Neural cell (in vitro differentiated cells): ENCODE results near the gene SGCD. TPM values are rescaled to one million over a fixed set of nuclear protein-coding genes. Genes with fewer than 3 reads are reported as not detected.

Source experiments
- H2AFZ ChIP-seq: fragments of 200-600, 300-800 bp; sonication (generic), shearing (Covaris generic); 2 replicates; pipeline ENCODE4 v1.6.0; 2014; ENCODE audit warnings: low read depth, mild to moderate bottlenecking, antibody characterized with exemption, low read length, moderate library complexity
- H3F3A ChIP-seq: fragments of 200-600 bp; shearing (Covaris generic); 2 replicates; pipeline ENCODE4 v1.6.1; 2016; ENCODE audit warnings: mild to moderate bottlenecking, moderate library complexity, mixed read lengths, antibody characterized with exemption, low read length; ENCODE audit not compliant: insufficient read depth, poor library complexity, severe bottlenecking
- H3K27ac ChIP-seq: fragments of 200-600, 300-800 bp; sonication (generic), shearing (Covaris generic); 2 replicates; pipeline ENCODE4 v1.5.1; 2014; ENCODE audit warnings: mild to moderate bottlenecking, low read length, moderate library complexity
- H3K27me3 ChIP-seq: fragments of 300-800, 200-600 bp; sonication (generic), shearing (Covaris generic); 2 replicates; pipeline ENCODE4 v1.6.0; 2014; ENCODE audit warnings: mild to moderate bottlenecking, low read depth, low read length, moderate library complexity; ENCODE audit not compliant: insufficient read depth
- H3K36me3 ChIP-seq: fragments of 300-800, 200-600 bp; sonication (generic), shearing (Covaris generic); 2 replicates; pipeline ENCODE4 v1.5.1; 2014; ENCODE audit warnings: mild to moderate bottlenecking, antibody characterized with exemption, low read length, moderate library complexity; ENCODE audit not compliant: insufficient read depth
- H3K4me2 ChIP-seq: fragments of 300-800, 200-600 bp; sonication (generic), shearing (Covaris generic); 2 replicates; pipeline ENCODE4 v1.6.0; 2014; ENCODE audit warnings: mild to moderate bottlenecking, low read length
- H3K4me3 ChIP-seq: fragments of 300-800, 200-600 bp; sonication (generic), shearing (Covaris generic); 2 replicates; pipeline ENCODE4 v1.5.1; 2014; ENCODE audit warnings: mild to moderate bottlenecking, low read length, moderate library complexity
- H3K79me2 ChIP-seq: fragments of 200-600 bp; shearing (Covaris generic); replicated peaks from 2 replicates; pipeline ENCODE4 v1.6.0; 2014; ENCODE audit warnings: mild to moderate bottlenecking, low read length, moderate library complexity; ENCODE audit not compliant: insufficient read depth
- H3K9ac ChIP-seq: fragments of 300-800, 200-600 bp; sonication (generic), shearing (Covaris generic); 2 replicates; pipeline ENCODE4 v1.6.1; 2016; ENCODE audit warnings: mild to moderate bottlenecking, low read length, mixed read lengths
- H3K9me2 ChIP-seq: fragments of 200-600 bp; shearing (Covaris generic); 2 replicates; pipeline ENCODE4 v1.6.1; 2016; ENCODE audit warnings: mild to moderate bottlenecking, low read length, mixed read lengths; ENCODE audit not compliant: insufficient read depth
- H3K9me3 ChIP-seq: fragments of 200-600, 300-800 bp; sonication (generic), shearing (Covaris generic); 2 replicates; pipeline ENCODE4 v1.6.1; 2016; ENCODE audit warnings: mild to moderate bottlenecking, mixed run types, low read length, moderate library complexity, mixed read lengths
- H4K20me1 ChIP-seq: fragments of 200-600 bp; shearing (Covaris generic); 2 replicates; pipeline ENCODE4 v1.6.1; 2016; ENCODE audit warnings: mild to moderate bottlenecking, mixed run types; ENCODE audit not compliant: insufficient read depth
- EP300 ChIP-seq: fragments of 450-650 bp; conservative IDR thresholded peaks from 2 replicates; pipeline ENCODE4 v1.6.1; 2014; ENCODE audit warnings: antibody characterized with exemption, mild to moderate bottlenecking, moderate library complexity; ENCODE audit not compliant: poor library complexity, severe bottlenecking
- EZH2 ChIP-seq: fragments of 200-600, 300-800 bp; shearing (Covaris generic), sonication (generic); IDR thresholded peaks from 2 replicates; pipeline ENCODE4 v1.6.1; 2014; ENCODE audit warnings: antibody characterized with exemption, low read length, borderline replicate concordance, mild to moderate bottlenecking; ENCODE audit not compliant: insufficient read depth, poor library complexity, severe bottlenecking
- MXI1 ChIP-seq: fragments of 450-650 bp; conservative IDR thresholded peaks from 2 replicates; pipeline ENCODE4 v1.6.1; 2014; ENCODE audit warnings: antibody characterized with exemption, mild to moderate bottlenecking; ENCODE audit not compliant: poor library complexity, severe bottlenecking
- POLR2AphosphoS5 ChIP-seq: IDR thresholded peaks from 2 replicates; pipeline ENCODE4 v1.6.1; 2012
- RAD21 ChIP-seq: fragments of 450-650 bp; conservative IDR thresholded peaks from 2 replicates; pipeline ENCODE4 v1.6.1; 2014; ENCODE audit warnings: antibody characterized with exemption, mild to moderate bottlenecking, moderate library complexity
- REST ChIP-seq: IDR thresholded peaks from 2 replicates; pipeline ENCODE4 v1.6.1; 2012; ENCODE audit warnings: borderline replicate concordance
- SMC3 ChIP-seq: fragments of 450-650 bp; conservative IDR thresholded peaks from 2 replicates; pipeline ENCODE4 v1.6.1; 2014; ENCODE audit warnings: antibody characterized with exemption, mild to moderate bottlenecking, moderate library complexity; ENCODE audit not compliant: poor library complexity
- TAF1 ChIP-seq: IDR thresholded peaks from 2 replicates; pipeline ENCODE4 v1.6.1; 2012; ENCODE audit warnings: low read depth
- polyA plus RNA-seq: library from polyadenylated mRNA; depleted of rRNA; stranded (reverse); fragments of >200 nt; gene quantifications from 2 replicates; pipeline ENCODE4 v1.2.3, GENCODE V29; 2014
- TF ChIP-seq, protein P1 (sequence below): fragments of 450-650 bp; IDR thresholded peaks from 2 replicates; pipeline ENCODE4 v1.5.1; 2014; ENCODE audit warnings: antibody characterized with exemption, mild to moderate bottlenecking, moderate library complexity; ENCODE audit not compliant: poor library complexity, severe bottlenecking

The SGCD gene
- polyA plus RNA-seq, 1 donor from 2014 or later, result 3.4 TPM

DNA sequence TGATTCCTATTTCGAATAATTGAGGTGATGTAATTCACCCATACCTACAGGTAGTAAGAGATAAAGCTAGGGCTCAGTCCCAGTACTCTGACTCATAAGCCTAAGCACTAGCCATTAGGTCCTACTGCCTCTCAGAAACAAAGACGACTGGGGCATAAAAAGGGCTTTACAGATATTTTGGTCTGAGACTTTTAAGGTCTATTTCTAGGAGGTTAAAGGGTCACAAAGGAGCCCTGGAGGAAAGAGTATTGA, 69.8 kb downstream of the SGCD start:
- no peak overlapping the region for H2AFZ ChIP-seq

GRCh38 chr5:156399323-156399722, 72.4 kb downstream of the SGCD start:
- Histone ChIP-seq H3F3A (no peaks in the 10 kb centered on the region), H3K4me3 (no peak overlapping the region), H3K9me2 (no peaks in the 10 kb centered on the region), H3K9ac (no peak overlapping the region), H4K20me1 (no peaks in the 10 kb centered on the region), H3K4me2 (no peak overlapping the region), H3K27ac (no peak overlapping the region), H3K9me3 (no peaks in the 10 kb centered on the region), H3K27me3 (no peaks in the 10 kb centered on the region), H3K36me3 (no peaks in the 10 kb centered on the region), H2AFZ (no peak overlapping the region), H3K79me2 (no peaks in the 10 kb centered on the region)
- TF ChIP-seq TAF1, result no peak
- no peak for TF ChIP-seq SMC3
- no peak for TF ChIP-seq RAD21
- no peak for TF ChIP-seq POLR2AphosphoS5
- no peak for TF ChIP-seq REST
- no peak for TF ChIP-seq MXI1
- no peak for TF ChIP-seq EP300
- TF ChIP-seq, protein P1, sequence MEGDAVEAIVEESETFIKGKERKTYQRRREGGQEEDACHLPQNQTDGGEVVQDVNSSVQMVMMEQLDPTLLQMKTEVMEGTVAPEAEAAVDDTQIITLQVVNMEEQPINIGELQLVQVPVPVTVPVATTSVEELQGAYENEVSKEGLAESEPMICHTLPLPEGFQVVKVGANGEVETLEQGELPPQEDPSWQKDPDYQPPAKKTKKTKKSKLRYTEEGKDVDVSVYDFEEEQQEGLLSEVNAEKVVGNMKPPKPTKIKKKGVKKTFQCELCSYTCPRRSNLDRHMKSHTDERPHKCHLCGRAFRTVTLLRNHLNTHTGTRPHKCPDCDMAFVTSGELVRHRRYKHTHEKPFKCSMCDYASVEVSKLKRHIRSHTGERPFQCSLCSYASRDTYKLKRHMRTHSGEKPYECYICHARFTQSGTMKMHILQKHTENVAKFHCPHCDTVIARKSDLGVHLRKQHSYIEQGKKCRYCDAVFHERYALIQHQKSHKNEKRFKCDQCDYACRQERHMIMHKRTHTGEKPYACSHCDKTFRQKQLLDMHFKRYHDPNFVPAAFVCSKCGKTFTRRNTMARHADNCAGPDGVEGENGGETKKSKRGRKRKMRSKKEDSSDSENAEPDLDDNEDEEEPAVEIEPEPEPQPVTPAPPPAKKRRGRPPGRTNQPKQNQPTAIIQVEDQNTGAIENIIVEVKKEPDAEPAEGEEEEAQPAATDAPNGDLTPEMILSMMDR, result no peak
- no peak for TF ChIP-seq EZH2

More for the DNA sequence above, 69.8 kb downstream of the SGCD start:
- no peaks in the 10 kb centered on the region for H3F3A ChIP-seq
- H3K9me2 ChIP-seq, result no peaks in the 10 kb centered on the region
- H3K27ac ChIP-seq, result no peak overlapping the region
- no peak overlapping the region for H3K4me2 ChIP-seq
- TF ChIP-seq EP300 (no peak), RAD21 (no peak), REST (no peak), EZH2 (no peak), TAF1 (no peak), MXI1 (no peak), POLR2AphosphoS5 (no peak), SMC3 (no peak)
- TF ChIP-seq, protein P1, result no peak
- no peaks in the 10 kb centered on the region for H3K36me3 ChIP-seq
- no peak overlapping the region for H3K4me3 ChIP-seq
- no peaks in the 10 kb centered on the region for H4K20me1 ChIP-seq
- no peaks in the 10 kb centered on the region for H3K79me2 ChIP-seq
- H3K9ac ChIP-seq, result no peak overlapping the region
- no peaks in the 10 kb centered on the region for H3K27me3 ChIP-seq
- H3K9me3 ChIP-seq, result no peaks in the 10 kb centered on the region
